Pons (tissue), 1 donor: ENCODE measurements around the gene PRKCA.
A peak's percentile ranks its signal among the peaks of the same experiment; 100 is the strongest.

ENCODE experiments used
- DNase-seq: peaks from one replicate; pipeline ENCODE4 v3.0.0-alpha.2; 2016; ENCODE audit warnings: low spot score

PRKCA gene

DNA sequence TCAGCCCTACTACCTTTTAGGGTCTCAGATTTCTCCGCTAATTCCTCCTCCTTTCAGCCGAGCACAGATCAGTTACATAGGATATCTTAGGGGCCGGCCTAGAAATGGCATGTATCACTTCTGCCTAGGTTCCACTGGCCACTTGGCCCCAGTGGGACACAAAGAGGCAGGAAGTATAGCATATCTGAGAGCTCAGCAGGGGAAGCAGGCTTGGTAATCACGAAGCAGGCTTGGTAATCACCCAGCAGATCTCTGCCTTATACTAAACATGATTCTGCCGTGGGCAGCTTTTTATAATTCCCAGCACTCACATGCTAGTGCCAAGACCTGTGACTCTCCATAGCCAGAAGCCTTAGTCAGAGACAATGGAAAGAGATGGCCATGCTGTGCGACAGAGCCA is 472.9 kb downstream of the PRKCA start:
- DNase-seq = no peak

DNA sequence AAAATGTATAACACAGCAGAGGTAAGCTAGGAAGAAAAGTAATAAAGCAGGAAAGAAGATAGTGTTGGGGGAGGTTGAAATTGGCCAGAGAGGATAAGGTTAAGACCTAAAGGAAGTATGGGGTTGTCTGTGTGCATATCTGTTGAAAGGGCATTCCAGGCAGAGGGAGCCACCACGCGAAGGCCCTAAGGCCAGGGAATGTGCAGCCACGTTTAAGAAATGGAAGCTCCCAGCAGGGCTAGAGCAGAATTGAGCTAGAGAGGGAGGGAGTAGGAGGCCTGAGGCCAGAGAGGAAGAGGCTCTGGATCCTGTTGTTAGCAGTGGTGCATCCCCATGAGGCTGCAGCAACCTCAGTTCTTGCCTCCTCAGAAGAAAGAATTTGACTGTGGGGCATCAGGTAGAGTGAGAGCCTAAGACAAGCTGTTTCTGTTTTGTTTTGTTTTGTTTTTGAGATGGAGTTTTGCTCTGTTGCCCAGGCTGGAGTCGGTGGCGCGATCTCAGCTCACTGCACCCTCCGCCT is 473.5 kb downstream of the PRKCA start:
- DNase-seq = no peak

DNA sequence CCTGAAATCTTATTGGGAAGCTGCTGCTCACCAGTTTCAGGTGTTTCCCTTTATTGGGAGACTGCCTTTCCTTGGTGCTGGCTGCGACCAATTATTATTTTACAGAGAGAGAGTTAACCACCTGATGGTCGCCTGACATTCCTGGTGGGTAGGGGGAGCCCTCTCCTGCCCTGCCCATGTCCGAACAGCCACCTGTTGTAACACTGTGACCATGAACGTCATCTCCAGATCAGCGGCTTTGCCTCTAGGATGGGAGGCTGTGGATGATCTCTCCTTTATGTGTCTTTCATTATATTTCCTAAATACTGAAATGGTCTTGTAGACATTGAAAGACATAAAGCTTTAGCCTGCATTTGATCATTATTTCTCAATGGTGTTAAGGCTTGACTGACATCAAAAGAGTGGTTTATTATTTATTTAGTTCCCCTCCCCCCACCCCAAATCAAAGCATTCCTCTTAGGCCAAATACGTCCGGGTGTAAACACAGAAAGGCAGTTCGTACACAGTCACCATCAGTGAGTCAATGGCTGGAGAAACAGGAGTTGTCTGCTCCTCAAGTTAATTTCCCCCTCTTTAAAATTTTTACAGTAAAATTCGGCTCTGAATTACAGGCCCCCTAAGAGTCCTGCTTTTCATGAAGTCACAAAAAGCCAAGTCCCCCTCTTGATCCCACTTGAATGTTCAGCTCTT is 474.7 kb downstream of the PRKCA start:
- no peak for DNase-seq

DNA sequence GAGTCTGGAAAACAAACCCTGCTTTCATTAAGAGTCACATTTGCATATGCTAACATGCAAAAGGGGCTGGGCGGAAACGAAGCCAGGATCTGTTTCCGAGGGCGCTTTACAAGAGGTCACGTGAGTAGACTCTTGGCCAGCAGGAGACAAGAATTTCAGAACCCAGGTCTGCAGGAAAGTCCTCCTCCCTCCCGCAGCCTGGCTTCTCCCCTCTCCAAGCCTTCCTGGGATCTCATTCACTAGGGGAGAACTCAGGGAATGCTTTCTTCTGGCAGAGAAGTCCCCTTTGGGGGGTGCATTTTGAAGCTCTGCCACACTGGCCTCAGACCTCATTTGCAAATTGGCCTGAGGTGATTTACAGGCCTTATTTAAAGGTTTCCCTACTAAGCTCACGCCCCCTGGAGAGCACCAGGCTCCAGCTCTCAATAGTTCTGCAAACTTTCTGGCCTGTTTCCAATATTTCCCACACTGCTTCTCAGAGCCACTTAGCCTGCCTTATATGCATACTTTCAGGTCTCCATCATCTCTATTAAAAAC is 475.3 kb downstream of the PRKCA start:
- DNase-seq = peak; percentile 65

DNA sequence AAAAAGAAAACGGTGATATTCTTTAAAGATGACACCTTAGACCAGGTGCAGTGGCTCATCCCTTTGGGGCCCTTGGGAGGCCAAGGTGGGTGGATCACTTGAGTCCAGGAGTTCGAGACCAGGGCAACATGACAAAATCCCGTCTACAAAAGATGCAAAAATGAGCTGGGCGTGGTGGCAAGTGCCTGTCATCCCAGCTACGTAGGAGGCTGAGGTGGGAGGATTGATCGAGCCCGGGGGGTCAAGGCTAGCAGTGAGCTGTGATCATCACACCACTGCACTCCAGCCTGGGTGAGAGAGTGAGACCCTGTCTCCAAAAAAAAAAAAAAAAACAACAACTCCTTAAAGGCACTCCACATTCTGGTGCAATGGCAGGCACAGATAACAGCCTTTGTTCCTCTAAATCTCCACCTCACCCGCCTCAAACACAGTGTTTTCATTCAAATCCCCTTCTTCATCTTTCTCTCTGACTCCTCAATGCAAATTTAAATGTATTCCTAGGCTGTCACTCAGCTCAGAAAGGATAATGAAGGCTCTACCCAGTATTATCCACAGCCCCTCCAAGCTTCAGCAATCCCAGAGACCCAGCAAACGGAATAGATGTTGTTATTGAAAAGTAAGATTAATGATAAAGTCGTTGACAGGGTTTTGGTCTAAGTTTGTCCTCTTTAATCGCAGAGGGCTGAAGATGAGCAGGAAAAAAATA is 476.3 kb downstream of the PRKCA start:
- no peak for DNase-seq

DNA sequence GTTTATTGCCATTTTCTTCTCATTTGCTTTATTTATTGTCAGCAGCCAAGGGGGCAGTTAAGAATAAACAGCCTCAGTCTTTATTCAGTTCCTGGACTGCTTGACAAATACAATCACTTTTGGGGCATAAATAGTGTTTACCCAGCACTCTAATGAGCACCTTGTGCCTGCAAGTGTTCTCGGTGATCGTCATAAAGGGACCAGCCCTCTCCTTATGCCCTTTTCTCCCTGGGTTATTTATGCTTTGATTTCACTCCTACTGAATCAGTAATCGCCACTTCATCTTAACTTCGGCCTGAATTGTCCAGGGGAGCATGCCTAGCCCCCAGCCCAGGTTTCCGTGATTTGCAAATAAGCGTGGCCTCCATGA is 476.8 kb downstream of the PRKCA start:
- DNase-seq = no peak

DNA sequence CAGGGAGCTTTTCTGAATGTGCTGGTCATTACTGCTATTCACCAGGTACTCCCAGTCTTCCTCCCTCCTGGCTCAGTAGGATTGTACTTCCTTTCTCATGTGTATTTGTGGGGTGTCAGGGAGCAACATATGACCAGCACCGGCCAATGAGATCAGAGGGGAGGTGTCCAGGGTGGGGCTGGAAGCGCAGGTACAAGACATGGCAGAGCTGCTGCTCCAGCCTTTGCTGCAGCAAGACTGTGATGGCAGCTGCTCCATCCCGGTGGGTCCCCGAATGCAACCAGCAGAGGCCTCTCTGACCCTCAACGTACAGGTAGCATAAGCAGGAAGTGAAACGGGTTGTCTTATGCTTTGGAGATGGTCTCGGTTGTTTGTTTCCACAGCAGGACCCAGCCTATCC is 478.7 kb downstream of the PRKCA start:
- DNase-seq = no peak

DNA sequence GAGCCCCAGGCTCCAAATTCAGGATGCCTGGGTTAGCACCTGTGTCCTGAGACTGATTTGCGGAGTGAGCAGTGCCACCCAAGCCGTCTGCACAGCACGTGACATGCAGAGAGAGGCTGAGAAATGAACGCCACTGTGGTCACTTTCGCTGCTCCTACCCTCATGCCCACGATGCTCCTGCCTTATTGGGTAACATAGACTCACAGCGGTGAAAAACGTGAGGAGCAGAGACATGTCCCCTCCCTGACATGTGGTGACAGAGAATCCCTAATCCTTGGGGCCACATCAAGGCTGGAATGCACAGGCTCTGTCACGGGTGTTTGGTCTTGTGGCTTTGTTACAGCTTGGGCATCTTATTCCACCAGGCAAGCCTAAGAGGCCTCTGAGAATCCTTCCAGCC is 480.4 kb downstream of the PRKCA start:
- no peak for DNase-seq

DNA sequence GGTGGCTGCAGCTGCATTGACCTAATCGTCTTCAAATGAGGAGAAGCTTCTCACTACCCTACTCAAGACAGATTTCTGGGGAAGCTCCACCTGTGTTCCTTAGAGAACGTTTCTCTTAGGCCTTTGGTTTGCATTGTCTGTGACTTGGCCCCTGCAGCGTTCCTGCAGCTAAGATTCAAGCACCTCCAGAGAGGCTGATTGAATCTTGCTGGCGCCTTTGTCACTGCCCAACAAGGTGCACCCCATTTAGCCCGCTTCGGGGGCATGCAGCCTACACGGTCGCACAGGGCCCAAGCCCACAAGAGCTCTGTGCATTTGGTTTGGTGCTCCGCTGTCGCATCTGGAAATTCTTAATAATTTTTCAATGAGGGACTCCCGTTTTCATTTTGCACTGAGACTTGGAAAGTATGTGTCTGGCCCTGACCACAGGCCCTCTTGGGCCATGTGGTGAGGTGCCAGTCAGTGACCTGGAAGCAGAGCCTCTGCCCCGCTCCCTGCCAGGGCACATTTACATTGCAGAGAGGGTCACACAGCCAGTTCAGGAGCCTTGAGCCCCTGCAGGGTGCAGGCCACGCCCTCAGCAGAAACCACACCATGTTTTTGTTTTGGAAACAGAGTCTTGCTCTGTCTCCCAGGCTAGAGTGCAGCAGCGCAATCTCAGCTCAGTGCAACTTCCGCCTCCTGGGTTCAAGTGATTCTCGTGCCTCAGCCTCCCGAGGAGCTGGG is 481.4 kb downstream of the PRKCA start:
- DNase-seq = no peak

DNA sequence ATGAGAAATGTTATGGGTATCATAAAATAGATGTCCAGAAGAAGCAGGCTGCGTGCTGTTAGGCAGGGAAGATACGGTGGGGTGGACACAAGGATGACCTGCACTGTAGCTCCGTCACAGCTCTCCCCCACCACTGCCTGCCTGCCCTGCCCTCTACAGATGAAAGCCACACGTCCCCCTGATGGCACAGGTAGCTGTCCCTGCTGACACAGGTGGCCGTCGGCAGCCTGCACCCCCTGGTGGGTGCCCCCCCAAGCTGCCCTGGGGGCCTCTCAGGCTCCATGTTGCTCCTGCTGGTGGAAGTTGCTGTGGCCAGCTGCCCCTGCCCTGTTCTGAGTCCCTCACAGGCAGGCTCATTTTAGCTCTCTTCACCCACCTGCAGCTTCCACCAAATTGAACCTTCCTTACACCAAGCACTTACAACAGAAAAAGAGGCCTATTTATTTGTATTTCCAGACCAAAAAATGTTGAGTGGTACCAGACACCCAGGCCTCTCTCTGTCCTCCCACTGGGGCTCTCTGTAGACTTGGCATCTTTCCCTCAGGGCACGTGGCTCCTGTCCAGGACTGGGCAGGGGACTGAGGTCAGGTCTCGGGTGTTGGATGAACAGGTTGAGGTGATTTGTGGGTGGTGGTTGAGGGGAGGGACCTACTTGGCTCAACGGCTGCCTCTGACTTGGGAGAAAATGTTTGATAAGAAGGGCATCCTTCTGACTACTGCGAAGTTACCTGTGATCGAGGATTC is 482.4 kb downstream of the PRKCA start:
- DNase-seq = no peak

DNA sequence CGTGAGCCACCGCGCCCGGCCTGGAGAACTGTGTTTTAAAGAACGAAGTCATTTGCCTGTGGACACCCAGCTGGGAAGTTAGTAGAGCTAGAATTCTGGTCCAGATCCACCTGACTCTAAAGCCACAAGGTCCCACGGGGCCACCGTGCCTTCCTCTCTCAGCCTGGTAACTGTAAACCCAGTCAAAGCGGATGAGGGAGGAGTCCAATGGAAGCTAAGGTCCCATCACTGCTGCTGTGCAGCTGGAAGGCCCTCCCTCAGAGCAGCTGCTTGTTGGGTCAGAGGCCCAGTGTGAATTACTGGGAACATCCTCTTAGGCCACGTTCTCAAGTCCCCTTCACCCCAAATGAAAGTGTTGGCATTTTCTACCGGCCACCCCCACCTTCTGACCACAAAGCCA is 483.7 kb downstream of the PRKCA start:
- DNase-seq = no peak

DNA sequence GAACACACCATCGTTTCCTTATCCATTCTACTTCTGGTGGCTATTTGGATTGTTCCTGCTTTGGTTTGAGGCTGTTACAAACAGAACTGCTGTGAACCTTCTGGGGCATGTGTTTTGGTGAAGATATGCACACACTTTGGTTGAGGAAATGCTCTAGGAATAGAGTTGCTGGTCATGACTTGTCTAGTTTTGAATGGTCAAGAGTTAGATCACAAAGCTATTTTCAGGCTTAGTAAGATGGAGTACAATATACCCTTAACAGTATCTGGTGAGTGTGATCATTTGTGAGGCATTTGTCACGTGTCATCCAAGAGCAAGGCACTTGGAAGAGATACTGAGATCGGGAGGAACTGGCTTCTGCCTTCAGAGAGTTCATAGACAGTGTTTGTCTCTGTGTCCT is 485.5 kb downstream of the PRKCA start:
- DNase-seq = no peak

DNA sequence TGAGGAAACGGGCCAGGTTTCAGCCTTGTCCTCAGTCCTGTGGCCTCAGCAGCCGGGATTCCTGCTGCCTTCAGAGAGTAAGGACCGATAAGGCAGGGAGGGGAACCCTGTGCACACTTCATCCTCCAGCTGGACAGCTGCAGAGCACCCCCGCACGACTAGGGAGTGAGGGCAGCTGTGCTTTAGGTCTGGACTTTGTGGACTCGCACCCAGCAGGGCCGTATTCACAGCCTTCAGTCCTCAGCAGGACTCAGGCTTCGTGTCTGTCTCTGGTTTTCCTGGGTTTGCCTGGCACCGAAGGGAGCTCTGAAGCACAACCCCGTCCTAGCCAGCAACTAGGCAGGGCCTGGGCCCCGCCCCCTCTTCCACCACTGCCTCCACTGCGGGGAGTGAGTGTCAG is 486.7 kb downstream of the PRKCA start:
- DNase-seq = no peak

DNA sequence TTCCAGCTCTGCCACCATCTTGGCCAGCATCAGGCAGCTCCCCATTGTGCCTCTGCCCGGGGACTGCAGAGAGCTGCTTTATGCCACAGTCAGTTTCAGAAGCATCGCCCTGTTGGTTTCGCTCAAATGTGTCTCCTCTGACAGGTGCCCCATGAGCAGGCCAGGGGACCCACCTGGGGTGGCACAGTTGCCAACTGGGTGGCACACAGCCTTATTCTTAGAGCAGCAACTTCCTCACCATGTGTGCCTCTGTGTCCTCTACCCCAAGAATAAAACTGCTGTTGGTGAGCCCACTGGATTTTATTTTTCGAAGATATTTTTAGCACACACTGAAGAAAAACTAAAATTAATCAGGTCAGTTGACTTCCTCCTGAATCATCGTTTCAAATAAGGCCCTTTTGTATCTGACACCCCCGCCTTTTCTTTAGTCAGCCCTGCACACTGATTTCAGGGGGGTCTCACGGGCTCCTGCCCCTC is 487.6 kb downstream of the PRKCA start:
- peak; percentile 32 for DNase-seq

DNA sequence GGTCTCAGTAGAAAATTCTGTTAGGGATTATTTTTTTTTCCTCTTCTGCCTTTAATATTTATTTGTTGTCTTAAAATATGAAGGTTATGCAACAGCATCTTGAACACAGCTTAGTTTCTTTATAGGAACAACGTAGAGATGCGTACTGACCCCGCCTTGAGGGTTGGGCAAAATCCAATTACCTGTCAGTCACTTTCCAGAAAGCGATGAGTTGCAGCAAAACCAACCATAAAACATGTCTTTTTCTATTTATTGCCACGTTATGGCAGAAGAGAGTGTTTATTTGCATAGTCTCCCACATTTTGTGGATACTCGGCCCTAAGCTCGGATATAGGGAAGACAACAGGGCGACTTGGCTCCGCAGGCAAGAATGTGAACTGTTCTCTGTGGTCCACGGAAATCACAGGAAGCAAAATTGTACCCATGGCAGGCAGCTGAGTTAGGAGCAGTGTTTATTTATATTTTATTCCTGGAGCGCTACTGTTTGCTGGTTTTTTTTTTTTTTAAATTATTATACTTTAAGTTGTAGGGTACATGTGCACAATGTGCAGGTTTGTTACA is 488.2 kb downstream of the PRKCA start:
- no peak for DNase-seq

DNA sequence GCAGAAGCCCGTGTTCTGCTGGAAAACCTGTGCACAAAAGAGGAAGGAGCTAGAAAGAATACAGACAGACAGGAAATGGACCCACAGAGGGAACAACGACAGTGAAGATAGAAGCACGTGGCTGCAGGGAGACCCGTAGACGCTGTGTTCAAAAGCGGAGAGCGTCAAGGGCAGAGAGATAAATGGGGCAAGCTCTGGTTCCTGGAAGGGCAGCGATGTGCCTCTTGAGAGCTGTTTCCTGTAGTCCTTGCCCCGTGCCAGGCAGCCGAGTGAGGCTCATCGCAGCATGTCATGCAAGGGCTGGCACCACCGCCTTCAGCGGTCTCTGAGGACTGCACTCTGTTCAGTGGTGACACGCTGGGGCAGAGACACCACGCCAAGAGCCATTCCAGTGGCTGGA is 488.9 kb downstream of the PRKCA start:
- peak; percentile 84 for DNase-seq

DNA sequence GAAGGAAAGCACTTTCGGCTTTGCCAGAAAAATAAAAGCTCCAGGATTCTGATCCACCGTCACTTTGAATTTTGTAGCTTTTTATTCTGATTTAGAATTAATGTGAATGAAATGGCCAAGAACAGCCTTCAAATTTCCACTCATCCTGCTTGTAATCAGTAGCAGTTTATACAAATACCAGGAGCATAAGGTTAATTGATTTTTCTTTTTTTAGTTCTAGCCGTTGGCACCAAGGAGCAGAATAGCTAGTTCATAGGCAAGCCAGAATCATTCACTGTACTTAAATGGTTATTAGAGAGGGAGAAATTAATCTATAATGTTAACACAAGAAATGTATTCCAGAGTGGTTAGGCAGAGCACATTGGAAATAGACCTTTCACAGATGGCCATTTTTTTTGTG is 491.4 kb downstream of the PRKCA start:
- DNase-seq = no peak

DNA sequence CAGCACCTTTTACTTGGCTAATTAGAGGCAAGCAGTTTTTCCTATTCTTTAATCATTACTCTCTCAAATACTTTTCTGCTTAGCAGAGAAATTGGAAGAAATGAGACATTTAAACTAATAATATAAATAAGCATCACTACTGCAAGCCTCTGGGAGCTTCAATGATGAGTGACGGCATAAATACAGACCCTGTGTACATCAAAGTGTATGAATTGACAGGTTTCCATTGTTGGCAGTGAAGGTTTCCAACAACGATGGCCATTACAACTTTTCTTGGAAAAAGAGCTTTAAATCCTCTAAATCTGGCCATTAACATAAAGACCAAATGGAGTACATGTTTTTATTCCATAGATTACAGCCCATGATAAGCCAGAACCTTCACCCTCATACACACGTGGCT is 493.1 kb downstream of the PRKCA start:
- DNase-seq = no peak

DNA sequence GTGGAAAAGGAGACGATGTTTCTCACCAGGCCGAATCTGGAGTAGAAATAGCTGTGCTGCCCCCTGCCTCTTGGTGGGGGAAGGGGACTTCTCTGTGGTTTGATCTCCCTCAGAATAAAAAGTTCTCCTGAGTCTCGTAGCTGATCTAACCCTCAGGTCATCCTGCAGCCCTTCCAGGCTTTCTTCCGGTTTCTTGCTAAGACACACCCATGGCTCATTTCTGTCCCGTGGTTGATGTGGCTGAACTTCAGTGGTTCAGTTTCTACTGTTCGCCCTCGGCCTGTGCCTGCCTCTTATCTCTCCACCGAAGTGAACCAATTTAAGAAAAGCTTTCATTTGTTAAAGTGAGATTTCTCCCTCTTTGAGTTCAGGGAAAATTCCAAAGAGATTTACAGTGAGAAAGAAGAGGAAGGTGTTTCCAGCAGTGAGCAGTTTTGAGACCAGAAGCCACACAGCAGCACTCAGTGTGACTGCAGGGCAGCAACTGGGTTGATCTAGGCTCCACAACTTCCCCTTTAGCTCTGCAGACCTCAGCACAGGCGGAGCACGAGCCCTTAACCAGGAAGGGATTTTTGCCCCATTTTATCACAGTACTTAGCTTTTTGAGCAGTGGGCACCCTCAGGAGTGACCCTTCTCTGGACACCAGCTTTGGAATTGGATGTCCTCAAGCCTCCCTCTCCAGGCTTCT is 497.6 kb downstream of the PRKCA start:
- peak; percentile 63 for DNase-seq

DNA sequence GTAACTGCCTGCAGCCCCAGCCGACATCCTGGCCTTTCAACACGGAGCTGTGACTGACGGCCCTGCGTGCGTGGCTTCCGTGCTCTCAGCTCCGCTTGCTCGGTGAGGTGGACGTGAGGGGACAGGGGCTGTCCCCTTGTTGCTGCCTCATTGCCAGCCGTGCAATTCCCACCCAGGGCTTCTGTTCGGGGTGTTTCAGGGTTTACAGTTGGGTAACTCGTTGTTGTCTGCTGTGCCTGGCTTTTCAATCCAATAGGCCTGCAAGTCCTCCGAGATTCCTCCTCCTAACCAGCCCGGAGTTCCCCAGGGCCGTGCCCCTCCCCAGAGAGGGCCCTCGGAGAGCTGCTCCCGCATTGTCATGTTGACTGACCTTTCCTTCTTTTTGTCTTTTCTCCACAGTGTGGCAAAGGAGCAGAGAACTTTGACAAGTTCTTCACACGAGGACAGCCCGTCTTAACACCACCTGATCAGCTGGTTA is 501.1 kb downstream of the PRKCA start:
- no peak for DNase-seq

DNA sequence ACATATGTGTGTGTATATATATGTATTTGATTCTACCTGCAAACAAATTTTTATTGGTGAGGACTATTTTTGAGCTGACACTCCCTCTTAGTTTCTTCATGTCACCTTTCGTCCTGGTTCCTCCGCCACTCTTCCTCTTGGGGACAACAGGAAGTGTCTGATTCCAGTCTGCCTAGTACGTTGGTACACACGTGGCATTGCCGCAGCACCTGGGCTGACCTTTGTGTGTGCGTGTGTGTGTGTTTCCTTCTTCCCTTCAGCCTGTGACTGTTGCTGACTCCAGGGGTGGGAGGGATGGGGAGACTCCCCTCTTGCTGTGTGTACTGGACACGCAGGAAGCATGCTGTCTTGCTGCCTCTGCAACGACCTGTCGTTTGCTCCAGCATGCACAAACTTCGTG is 503.2 kb downstream of the PRKCA start:
- DNase-seq = peak; percentile 15
